Smooth muscle cell of the brain vasculature (primary cell): ENCODE measurements around the gene RAB3GAP2.
"Not testable (repeated sequence)": the region's sequence is repeated elsewhere in the genome, so short reads cannot be mapped to it uniquely, and the experiment has no call there.

Source experiments
- DNase-seq: peaks from one replicate; pipeline ENCODE4 v3.0.0-alpha.2; 2012; ENCODE audit warnings: low read depth, low spot score

The RAB3GAP2 gene

GRCh38 chr1:220198186-220199005 is 73.9 kb downstream of the RAB3GAP2 start:
- no peak for DNase-seq

DNA sequence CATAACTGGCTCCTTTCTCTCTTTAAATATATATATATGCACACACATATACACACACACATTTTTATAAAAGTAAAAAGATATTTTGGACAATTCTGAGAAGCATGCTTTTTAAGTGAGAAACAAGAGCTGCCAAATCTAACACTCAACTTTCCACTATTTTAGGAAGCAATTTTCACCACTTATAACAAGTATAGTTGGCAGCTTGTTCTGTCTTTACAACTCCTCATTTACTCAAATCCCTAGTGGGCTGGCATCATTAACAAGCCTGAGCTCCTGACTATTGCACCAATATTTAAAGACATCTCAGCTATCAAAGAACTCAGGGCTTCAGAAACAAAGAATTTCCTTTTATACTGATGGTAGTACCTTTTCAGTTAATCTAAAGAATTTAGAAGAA is 76.6 kb downstream of the RAB3GAP2 start:
- DNase-seq = no peak

DNA sequence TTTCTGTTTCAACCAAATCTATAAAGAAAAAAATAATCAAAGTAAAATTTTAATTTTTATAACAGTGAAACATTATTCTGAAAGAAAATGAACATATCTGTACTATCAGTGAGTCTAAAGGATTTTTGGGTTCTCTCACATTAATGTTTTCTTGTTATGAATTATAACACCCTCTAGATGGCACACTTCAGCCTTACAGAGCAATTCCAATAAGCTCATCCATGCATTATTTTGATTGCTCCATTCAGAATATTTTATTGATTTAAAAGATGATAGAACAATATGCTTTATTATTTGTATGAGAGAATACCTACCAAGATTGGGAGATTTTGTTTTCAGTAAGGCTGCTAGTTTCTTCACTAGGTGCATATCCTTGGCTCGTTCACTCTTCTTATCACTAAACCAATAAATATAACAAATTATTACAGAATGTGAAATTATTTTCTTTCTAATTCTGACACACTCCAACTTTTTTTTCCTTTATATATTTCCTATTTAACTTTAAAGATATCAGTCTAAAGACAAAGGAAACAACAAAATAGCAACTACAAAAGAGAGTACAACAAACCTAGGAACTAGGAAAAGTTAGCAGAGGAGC is 82.4 kb downstream of the RAB3GAP2 start:
- DNase-seq = peak; percentile 9

- DNase-seq = no peak
Measured at GRCh38 chr1:220188538-220188937, 83.7 kb downstream of the RAB3GAP2 start.

- no peak for DNase-seq
Measured at GRCh38 chr1:220186752-220187151, 85.5 kb downstream of the RAB3GAP2 start.

DNA sequence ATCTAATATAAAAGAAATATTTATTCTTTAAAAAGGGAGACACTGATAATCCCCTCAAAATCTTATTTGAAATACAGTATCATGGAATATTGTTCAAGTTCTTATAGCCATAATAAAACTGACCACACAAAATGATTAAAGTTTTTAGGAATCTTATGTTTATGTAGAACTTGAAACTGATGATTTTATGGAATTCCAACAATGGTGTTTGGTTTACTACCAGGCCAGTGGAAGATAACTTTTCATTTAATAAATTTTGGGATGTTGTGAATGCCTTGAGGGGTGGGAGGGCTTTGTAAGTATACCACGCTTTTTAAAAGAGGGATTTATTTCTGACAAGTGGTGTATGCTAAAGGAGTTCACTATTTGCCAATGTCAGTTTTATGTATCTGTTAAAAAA is 87.7 kb downstream of the RAB3GAP2 start:
- DNase-seq = no peak

DNA sequence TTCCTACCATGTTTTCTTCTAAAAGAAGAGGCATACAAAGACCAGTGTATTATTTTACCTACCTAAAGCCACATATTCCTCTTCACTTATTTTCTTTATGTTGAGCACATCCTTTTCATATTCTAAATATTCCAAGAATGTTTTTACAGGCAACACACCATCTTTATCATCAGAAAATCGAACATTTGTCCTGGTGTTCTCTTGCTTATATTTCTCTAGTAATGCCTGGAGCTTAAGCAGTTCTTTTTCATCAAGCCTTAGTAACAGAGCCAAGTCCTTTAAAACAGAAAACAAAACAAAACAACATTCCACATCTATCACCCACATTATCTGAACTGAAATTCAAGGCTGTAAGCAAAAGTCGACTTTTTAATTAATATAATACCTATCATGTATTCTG is 89.6 kb downstream of the RAB3GAP2 start:
- DNase-seq = peak; percentile 4

DNA sequence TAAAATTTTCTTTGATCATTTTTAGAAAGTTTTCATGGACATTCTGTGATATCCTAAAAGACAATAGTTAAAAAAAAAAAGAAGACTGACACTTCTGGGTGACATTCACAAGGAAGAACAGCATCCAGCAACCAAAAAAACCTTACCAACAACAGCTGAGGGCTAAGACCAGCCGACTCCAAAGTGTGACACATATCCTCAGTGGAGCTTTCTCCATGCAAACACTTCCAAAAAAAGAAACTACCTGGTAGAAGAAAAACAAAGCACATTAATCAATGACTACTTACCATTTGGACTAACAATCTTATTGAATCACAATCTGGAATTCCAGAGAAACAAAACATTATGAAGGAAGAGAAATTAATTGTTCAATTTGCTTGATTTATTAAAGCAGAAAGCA is 90.1 kb downstream of the RAB3GAP2 start:
- DNase-seq = no peak

GRCh38 chr1:220176540-220176939 is 95.7 kb downstream of the RAB3GAP2 start:
- DNase-seq = no peak

GRCh38 chr1:220170836-220171526 is 101.3 kb downstream of the RAB3GAP2 start:
- no peak for DNase-seq

- DNase-seq = not testable (repeated sequence)
Measured at GRCh38 chr1:220169887-220170286, 102.4 kb downstream of the RAB3GAP2 start.

- DNase-seq = no peak
Measured at GRCh38 chr1:220166853-220167252, 105.4 kb downstream of the RAB3GAP2 start.

DNA sequence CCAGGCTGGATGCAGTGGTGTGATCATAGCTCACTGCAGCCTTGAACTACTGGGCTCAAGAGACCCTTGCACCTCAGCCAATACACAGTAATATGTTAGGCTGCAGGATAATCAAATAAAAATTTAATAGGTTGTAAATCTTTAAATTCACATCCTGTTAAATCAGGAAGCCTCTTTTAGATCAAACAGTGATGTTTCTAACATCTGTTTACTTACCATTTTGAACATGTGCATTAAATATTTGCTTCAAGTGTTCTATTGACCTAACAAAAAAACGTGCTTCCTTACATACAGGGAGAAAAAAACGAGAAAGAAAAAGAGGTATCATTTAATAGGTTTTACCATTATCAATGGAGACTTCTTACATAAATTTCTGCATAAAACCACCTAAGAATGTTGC is 107.7 kb downstream of the RAB3GAP2 start:
- DNase-seq = no peak

GRCh38 chr1:220164116-220164515 is 108.1 kb downstream of the RAB3GAP2 start:
- DNase-seq = no peak

- DNase-seq = no peak
Measured at GRCh38 chr1:220160027-220160426, 112.2 kb downstream of the RAB3GAP2 start.

- DNase-seq = no peak
Measured at GRCh38 chr1:220159041-220159440, 113.2 kb downstream of the RAB3GAP2 start.

DNA sequence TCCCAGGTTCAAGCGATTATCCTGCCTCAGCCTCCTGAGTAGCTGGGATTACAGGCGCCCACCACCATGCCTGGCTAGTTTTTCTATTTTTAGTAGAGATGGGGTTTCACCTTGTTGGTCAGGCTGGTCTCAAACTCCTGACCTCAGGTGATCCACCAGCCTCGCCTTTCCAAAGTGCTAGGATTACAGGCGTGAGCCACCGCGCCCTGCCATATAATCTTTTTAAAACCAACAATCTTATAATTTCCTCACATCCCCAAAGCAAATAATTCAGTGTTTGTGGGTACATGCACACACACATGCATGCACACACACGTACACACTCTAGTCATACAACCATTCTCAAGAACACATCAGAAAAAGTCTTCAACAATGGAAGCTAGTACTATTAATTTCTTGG is 113.7 kb downstream of the RAB3GAP2 start:
- DNase-seq = not testable (repeated sequence)

GRCh38 chr1:220157738-220158137 is 114.5 kb downstream of the RAB3GAP2 start:
- no peak for DNase-seq

GRCh38 chr1:220156620-220157146 is 115.6 kb downstream of the RAB3GAP2 start:
- DNase-seq = no peak

DNA sequence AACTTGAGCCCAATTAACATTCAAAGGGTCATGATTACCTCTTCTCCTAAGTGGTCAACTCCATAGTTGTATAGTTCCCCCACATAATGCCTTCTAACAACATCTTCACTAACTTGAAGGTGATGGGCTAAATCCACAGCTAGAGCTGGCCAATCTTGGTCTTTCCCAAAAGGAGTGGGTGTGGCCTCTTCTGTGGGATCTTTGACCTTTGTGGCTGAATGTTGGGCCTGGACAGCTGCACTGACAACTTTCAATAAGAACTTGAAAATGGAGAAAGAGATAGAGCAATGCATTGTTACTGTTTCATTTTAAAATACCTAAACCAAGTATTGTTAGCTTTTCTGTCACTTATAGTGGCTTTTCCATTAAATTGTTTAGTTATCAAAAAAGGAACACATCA is 119.1 kb downstream of the RAB3GAP2 start:
- no peak for DNase-seq

GRCh38 chr1:220151454-220151853 is 120.8 kb downstream of the RAB3GAP2 start:
- DNase-seq = no peak

DNA sequence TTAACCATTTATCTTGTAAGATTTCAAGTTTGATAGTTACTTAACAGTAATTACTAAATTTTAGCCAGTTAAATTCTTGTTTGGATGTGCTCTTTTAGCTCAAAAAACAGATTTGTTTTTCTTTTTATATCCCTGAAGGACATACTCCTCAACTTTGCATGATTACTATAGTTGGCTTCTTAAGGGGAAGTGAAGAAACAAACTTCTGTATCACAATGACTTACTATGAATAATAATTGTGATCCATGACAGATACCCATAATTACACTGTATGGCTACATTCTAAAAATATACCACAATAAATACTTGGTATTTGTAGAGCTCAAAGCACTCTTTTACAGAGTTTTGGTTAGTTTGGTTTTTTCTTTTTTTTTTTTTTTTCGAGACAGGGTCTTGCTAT is 122.5 kb downstream of the RAB3GAP2 start:
- DNase-seq = no peak
